HEK293 (cell line): ENCODE results near the gene COMMD3.

Source experiments
- CTCF ChIP-seq: fragments of 450-650 bp; formaldehyde crosslinking; IDR thresholded peaks from 2 replicates; pipeline ENCODE4 v1.5.1; 2016; ENCODE audit warnings: missing biosample characterization, missing genetic modification characterization
- ELK4 ChIP-seq: IDR thresholded peaks from 2 replicates; pipeline ENCODE4 v1.6.1; 2011; ENCODE audit warnings: mild to moderate bottlenecking, low read depth, low read length, borderline replicate concordance
- YY1 ChIP-seq: fragments of 450-650 bp; formaldehyde crosslinking; IDR thresholded peaks from 2 replicates; pipeline ENCODE4 v1.5.1; 2018; ENCODE audit warnings: missing biosample characterization, missing genetic modification characterization
- ZNF274 ChIP-seq, 2 experiments: fragments of 200-500 bp in 1 of 2; fragments of 450-650 bp in 1 of 2; sonication (Bioruptor generic) in 1 of 2; formaldehyde crosslinking in 1 of 2; IDR thresholded peaks; 2 replicates each; pipeline versions ENCODE4 v1.5.1 to v1.6.1; 2014 to 2016; ENCODE audit warnings: borderline replicate concordance in 1 of 2, inconsistent platforms in 1 of 2, low read length in 1 of 2, missing biosample characterization in 1 of 2, missing genetic modification characterization in 1 of 2
- ZNF596 ChIP-seq: fragments of 450-650 bp; IDR thresholded peaks from 2 replicates; pipeline ENCODE4 v1.5.0; 2018; ENCODE audit warnings: missing biosample characterization, mild to moderate bottlenecking, missing genetic modification characterization, moderate library complexity
- ZNF830 ChIP-seq: fragments of 450-650 bp; IDR thresholded peaks from 2 replicates; pipeline ENCODE4 v1.5.0; 2018; ENCODE audit warnings: missing biosample characterization, missing genetic modification characterization, low read depth, mild to moderate bottlenecking, moderate library complexity
- ZSCAN16 ChIP-seq: fragments of 450-650 bp; formaldehyde crosslinking; IDR thresholded peaks from 2 replicates; pipeline ENCODE4 v1.5.1; 2016; ENCODE audit warnings: missing biosample characterization, missing genetic modification characterization

GRCh38 chr10:22351131-22351703 is 35.0 kb downstream of the COMMD3 start:
- TF ChIP-seq YY1 (tag by site-specific recombination) (no peak), ZNF830 (no peak), CTCF (tag by site-specific recombination) (no peak), ZNF274 (IDR thresholded peaks at IDR 0.05; ENCODE audit: low read length) (no peak), ZNF274 (tag by site-specific recombination; IDR thresholded peaks at IDR 0.05; ENCODE audit: borderline replicate concordance) (no peak), ZSCAN16 (tag by site-specific recombination) (no peak), ZNF596 (tag by site-specific recombination) (no peak), ELK4 (no peak)
